Liver (tissue), 9 donors: ENCODE data around the gene TMEM89. TPM values are rescaled to one million over a fixed set of nuclear protein-coding genes. Genes with fewer than 3 reads are reported as not detected.

Source experiments
- DNase-seq: peaks from one replicate; pipeline ENCODE4 v3.0.0-alpha.2; 2017; ENCODE audit warnings: low spot score
- H3K27ac ChIP-seq, 2 donors: one replicate each; pipeline ENCODE4 v1.7.0; 2013; ENCODE audit warnings: inconsistent platforms in 2 of 2, low read length in 2 of 2, control low read depth in 1 of 2, low read depth in 1 of 2, mild to moderate bottlenecking in 1 of 2
- H3K27me3 ChIP-seq, 4 donors: one replicate each; pipeline versions ENCODE4 v1.6.1 to v1.7.0; 2013; ENCODE audit warnings: low read length in 3 of 4, inconsistent platforms in 1 of 4, mild to moderate bottlenecking in 1 of 4, moderate library complexity in 1 of 4; ENCODE audit not compliant: control insufficient read depth in 4 of 4, insufficient read depth in 4 of 4
- H3K36me3 ChIP-seq, 4 donors: one replicate each; pipeline versions ENCODE4 v1.6.1 to v1.7.0; 2013; ENCODE audit warnings: low read length in 3 of 4, mild to moderate bottlenecking in 3 of 4, low read depth in 1 of 4, moderate library complexity in 1 of 4; ENCODE audit not compliant: control insufficient read depth in 4 of 4, insufficient read depth in 3 of 4
- H3K4me1 ChIP-seq, 4 donors: one replicate each; pipeline versions ENCODE4 v1.6.1 to v1.7.0; 2013; ENCODE audit warnings: low read length in 3 of 4, mild to moderate bottlenecking in 3 of 4, moderate library complexity in 1 of 4; ENCODE audit not compliant: control insufficient read depth in 4 of 4, insufficient read depth in 4 of 4
- H3K4me3 ChIP-seq, 3 donors: one replicate each; pipeline versions ENCODE4 v1.6.1 to v1.7.0; 2013; ENCODE audit warnings: low read length in 3 of 3, control low read depth in 1 of 3, low read depth in 1 of 3, mild to moderate bottlenecking in 1 of 3
- H3K9ac ChIP-seq, 2 donors: one replicate each; pipeline ENCODE4 v1.7.0; 2013; ENCODE audit warnings: low read length in 2 of 2, mild to moderate bottlenecking in 2 of 2, moderate library complexity in 2 of 2, control low read depth in 1 of 2, low read depth in 1 of 2
- H3K9me3 ChIP-seq, 4 donors: one replicate each; pipeline versions ENCODE4 v1.6.1 to v1.7.0; 2013; ENCODE audit warnings: low read length in 3 of 4; ENCODE audit not compliant: control insufficient read depth in 4 of 4
- EGR1 ChIP-seq, 2 donors: IDR thresholded peaks; 2 replicates each; pipeline ENCODE4 v1.6.1; 2016 to 2018; ENCODE audit warnings: antibody characterized with exemption in 2 of 2, low read depth in 2 of 2
- FOXA1 ChIP-seq: IDR thresholded peaks from 2 replicates; pipeline ENCODE4 v1.6.1; 2016; ENCODE audit warnings: antibody characterized with exemption
- FOXA2 ChIP-seq: IDR thresholded peaks from 2 replicates; pipeline ENCODE4 v1.6.1; 2016; ENCODE audit warnings: antibody characterized with exemption
- GABPA ChIP-seq, 2 donors: IDR thresholded peaks in 1 of 2; conservative IDR thresholded peaks in 1 of 2; 2 replicates each; pipeline ENCODE4 v1.6.1; 2016; ENCODE audit warnings: antibody characterized with exemption in 2 of 2, mild to moderate bottlenecking in 1 of 2, moderate library complexity in 1 of 2
- HNF4A ChIP-seq, 2 donors: conservative IDR thresholded peaks; 2 replicates each; pipeline ENCODE4 v1.6.1; 2016; ENCODE audit warnings: antibody characterized with exemption in 2 of 2, mild to moderate bottlenecking in 2 of 2
- JUND ChIP-seq, 2 donors: IDR thresholded peaks; 2 replicates each; pipeline ENCODE4 v1.6.1; 2016; ENCODE audit warnings: antibody characterized with exemption in 2 of 2
- MAX ChIP-seq: IDR thresholded peaks from 2 replicates; pipeline ENCODE4 v1.6.1; 2016; ENCODE audit warnings: antibody characterized with exemption
- NR2F2 ChIP-seq: IDR thresholded peaks from 2 replicates; pipeline ENCODE4 v1.6.1; 2016; ENCODE audit warnings: antibody characterized with exemption
- RAD21 ChIP-seq, 2 donors: IDR thresholded peaks; 2 replicates each; pipeline ENCODE4 v1.6.1; 2016; ENCODE audit warnings: antibody characterized with exemption in 2 of 2, mild to moderate bottlenecking in 2 of 2
- REST ChIP-seq: IDR thresholded peaks from 2 replicates; pipeline ENCODE4 v1.6.1; 2016; ENCODE audit warnings: antibody characterized with exemption, mild to moderate bottlenecking
- RXRA ChIP-seq, 2 donors: IDR thresholded peaks; 2 replicates each; pipeline ENCODE4 v1.6.1; 2017 to 2018; ENCODE audit warnings: antibody characterized with exemption in 2 of 2, mild to moderate bottlenecking in 1 of 2
- SP1 ChIP-seq: IDR thresholded peaks from 2 replicates; pipeline ENCODE4 v1.6.1; 2018; ENCODE audit warnings: antibody characterized with exemption, mild to moderate bottlenecking
- TAF1 ChIP-seq: conservative IDR thresholded peaks from 2 replicates; pipeline ENCODE4 v1.6.1; 2016; ENCODE audit warnings: antibody characterized with exemption, mild to moderate bottlenecking
- YY1 ChIP-seq: IDR thresholded peaks from 2 replicates; pipeline ENCODE4 v1.6.1; 2016; ENCODE audit warnings: antibody characterized with exemption, mild to moderate bottlenecking
- ZBTB33 ChIP-seq: IDR thresholded peaks from 2 replicates; pipeline ENCODE4 v1.6.1; 2016; ENCODE audit warnings: antibody characterized with exemption
- WGBS: extraction: QIAGEN DNeasy Blood & Tissue Kit; methylation state at CpG from one replicate; pipeline ENCODE4 v1.1.7; 2013; 5-methylcytosine and 5-hydroxymethylcytosine counted together
- polyA plus RNA-seq, 2 donors: library from polyadenylated mRNA; stranded (reverse) in 1 of 2; unstranded in 1 of 2; fragments of 200-250 nt in 1 of 2; fragments of >200 nt in 1 of 2; fragmentation: Nextera tagmentation in 1 of 2; extraction: Ambion mirVana in 1 of 2; gene quantifications; one replicate each; pipeline versions ENCODE4 v1.2.1 to v1.2.3, GENCODE V29; 2013 to 2015
- total RNA-seq, 2 donors: library from RNA; depleted of rRNA; stranded (reverse); fragments of >200 nt; gene quantifications; one replicate each; pipeline ENCODE4 v1.2.3, GENCODE V29; 2014
- donor health status: healthy.
- donor health status: healthy.
- donor health status: healthy.
- donor health status: healthy.
- donor health status: healthy.

TMEM89 gene
- total and polyA plus RNA-seq, 4 donors = not detected

- H3K4me1 ChIP-seq = no peaks in the 10 kb centered on the region
- H3K9ac ChIP-seq = no peak overlapping the region
- H3K36me3 ChIP-seq = peaks cover 4 to 38% (median 7%) of the 10 kb centered on the region in 4 donors
- no peak overlapping the region for H3K4me3 ChIP-seq
- no peak for DNase-seq
- H3K9me3 ChIP-seq = no peaks in the 10 kb centered on the region
- no peaks in the 10 kb centered on the region for H3K27me3 ChIP-seq
- no peak overlapping the region for H3K27ac ChIP-seq
- WGBS = 96% methylated on average over 10 of the region's 10 CpGs
- TF ChIP-seq REST = no peak
- TF ChIP-seq ZBTB33 = no peak
- TF ChIP-seq RXRA (IDR thresholded peaks at IDR 0.05) = no peak
- TF ChIP-seq SP1 = no peak
- no peak for TF ChIP-seq TAF1
- TF ChIP-seq MAX = no peak
- TF ChIP-seq FOXA1 = no peak
- TF ChIP-seq HNF4A (conservative IDR thresholded peaks at IDR 0.05) = no peak
- TF ChIP-seq JUND (IDR thresholded peaks at IDR 0.05) = no peak
- TF ChIP-seq EGR1 (IDR thresholded peaks at IDR 0.05; ENCODE audit: low read depth in 2 of 2) = no peak
- no peak for TF ChIP-seq YY1
- no peak for TF ChIP-seq FOXA2
- no peak for TF ChIP-seq NR2F2
These were observed 3.2 kb upstream of the TMEM89 start for GRCh38 chr3:48624767-48625166.

GRCh38 chr3:48623851-48624547 is 2.4 kb upstream of the TMEM89 start:
- no peak overlapping the region for H3K27ac ChIP-seq
- H3K27me3 ChIP-seq = no peaks in the 10 kb centered on the region
- no peak for DNase-seq
- 82% methylated on average over 6 of the region's 6 CpGs for WGBS
- no peaks in the 10 kb centered on the region for H3K9me3 ChIP-seq
- no peaks in the 10 kb centered on the region for H3K4me1 ChIP-seq
- H3K4me3 ChIP-seq = no peak overlapping the region
- TF ChIP-seq JUND (IDR thresholded peaks at IDR 0.05) (no peak), FOXA1 (no peak), RXRA (IDR thresholded peaks at IDR 0.05) (no peak), TAF1 (no peak), GABPA (IDR thresholded peaks at IDR 0.05 in 1 of 2, conservative IDR thresholded peaks at IDR 0.05 in 1 of 2) (no peak), RAD21 (IDR thresholded peaks at IDR 0.05) (no peak), MAX (no peak), REST (no peak), YY1 (no peak)
- peaks cover 4 to 34% (median 7%) of the 10 kb centered on the region in 4 donors for H3K36me3 ChIP-seq
- no peak overlapping the region for H3K9ac ChIP-seq
